HG03439 (cell line): ENCODE measurements around the gene ZNF212.

Source experiments
- ATAC-seq: cut with Tn5 transposase; IDR thresholded peaks from one replicate; pipeline ENCODE4 v1.9.1; 2021; ENCODE audit warnings: mild to moderate bottlenecking, moderate library complexity; ENCODE audit not compliant: unreplicated experiment

The ZNF212 gene

DNA sequence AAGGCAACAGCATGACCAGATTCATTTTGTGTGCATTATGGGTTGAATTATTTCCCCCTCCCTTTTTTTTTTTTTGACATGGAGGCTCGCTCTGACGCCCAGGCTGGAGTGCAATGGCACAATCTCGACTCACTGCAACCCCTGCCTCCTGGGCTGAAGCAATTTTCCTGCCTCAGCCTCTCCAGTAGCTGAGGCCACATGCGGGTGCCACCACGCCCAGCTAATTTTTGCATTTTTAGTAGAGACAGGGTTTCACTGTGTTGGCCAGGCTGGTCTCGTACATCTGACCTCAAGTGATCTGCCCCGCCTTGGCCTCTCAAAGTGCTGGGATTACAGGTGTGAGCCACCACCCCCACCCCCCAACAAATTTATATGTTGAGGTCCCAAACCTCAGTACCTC, 64.6 kb downstream of the ZNF212 start:
- no peak for ATAC-seq
